Neural progenitor cell (in vitro differentiated cells): Measurements from ENCODE around the gene PPFIA2.

Experiments
- CTCF ChIP-seq: fragments of 200-600 bp; sonication (generic); IDR thresholded peaks from 2 replicates; pipeline ENCODE4 v1.5.1; 2017; ENCODE audit warnings: antibody characterized with exemption, mild to moderate bottlenecking
- EZH2 ChIP-seq: fragments of 200-600 bp; sonication (generic); IDR thresholded peaks from 2 replicates; pipeline ENCODE4 v1.6.1; 2017; ENCODE audit warnings: antibody characterized with exemption, mild to moderate bottlenecking, moderate library complexity
- EZH2phosphoT487 ChIP-seq: fragments of 200-600 bp; sonication (generic); IDR thresholded peaks from 2 replicates; pipeline ENCODE4 v1.6.1; 2017; ENCODE audit warnings: antibody characterized with exemption

GRCh38 chr12:81209012-81209411 is 550.1 kb downstream of the PPFIA2 start:
- TF ChIP-seq EZH2, result no peak
- no peak for TF ChIP-seq CTCF
- TF ChIP-seq EZH2phosphoT487, result no peak
